Neuronal stem cell (in vitro differentiated cells): Measurements from ENCODE around the gene CCDC197.

Experiments used
- DNase-seq: peaks from one replicate; pipeline ENCODE4 v3.0.0-alpha.2; 2013; ENCODE audit warnings: low spot score
- H2AFZ ChIP-seq: one replicate; pipeline ENCODE4 v1.6.1; 2013; ENCODE audit warnings: mild to moderate bottlenecking, low read length, inconsistent platforms
- H2AK5ac ChIP-seq: 2 replicates; pipeline ENCODE4 v1.6.1; 2013; ENCODE audit warnings: low read depth, mild to moderate bottlenecking, inconsistent platforms, low read length, moderate library complexity, mixed read lengths
- H2BK120ac ChIP-seq: 2 replicates; pipeline ENCODE4 v1.6.1; 2013; ENCODE audit warnings: low read depth, mild to moderate bottlenecking, inconsistent platforms, low read length, moderate library complexity, mixed read lengths
- H2BK12ac ChIP-seq: one replicate; pipeline ENCODE4 v1.6.1; 2013; ENCODE audit warnings: low read length, inconsistent platforms
- H2BK15ac ChIP-seq: 2 replicates; pipeline ENCODE4 v1.6.1; 2013; ENCODE audit warnings: mild to moderate bottlenecking, low read length, inconsistent platforms, mixed read lengths
- H2BK5ac ChIP-seq: one replicate; pipeline ENCODE4 v1.6.1; 2013; ENCODE audit warnings: inconsistent platforms, mild to moderate bottlenecking, low read length, moderate library complexity
- H3K14ac ChIP-seq: one replicate; pipeline ENCODE4 v1.6.1; 2013; ENCODE audit warnings: low read length, inconsistent platforms
- H3K18ac ChIP-seq: 2 replicates; pipeline ENCODE4 v1.6.1; 2013; ENCODE audit warnings: low read length, inconsistent platforms
- H3K23ac ChIP-seq: 2 replicates; pipeline ENCODE4 v1.6.1; 2013; ENCODE audit warnings: low read depth, mild to moderate bottlenecking, mixed read lengths, low read length, inconsistent platforms; ENCODE audit not compliant: poor library complexity
- H3K27ac ChIP-seq: replicated peaks from 3 replicates; pipeline ENCODE4 v1.5.1; 2013; ENCODE audit warnings: low read length, inconsistent platforms
- H3K27me3 ChIP-seq, 3 experiments: 2 replicates each; pipeline ENCODE4 v1.6.1; 2013; ENCODE audit warnings: low read length in 3 of 3, mild to moderate bottlenecking in 2 of 3, inconsistent platforms in 1 of 3, low read depth in 1 of 3, mixed read lengths in 1 of 3, moderate library complexity in 1 of 3; ENCODE audit not compliant: control insufficient read depth in 3 of 3, insufficient read depth in 3 of 3
- H3K36me3 ChIP-seq, 2 donors: replicated peaks in 1 of 2; 2 replicates each; pipeline ENCODE4 v1.6.1; 2013; ENCODE audit warnings: low read length in 2 of 2; ENCODE audit not compliant: control insufficient read depth in 2 of 2, insufficient read depth in 2 of 2
- H3K4ac ChIP-seq: 2 replicates; pipeline ENCODE4 v1.6.1; 2013; ENCODE audit warnings: inconsistent platforms, mild to moderate bottlenecking, low read length, moderate library complexity
- H3K4me1 ChIP-seq, 2 donors: 1 replicate in 1 of 2; 2 replicates in 1 of 2; pipeline ENCODE4 v1.6.1; 2013; ENCODE audit warnings: low read length in 2 of 2, low read depth in 1 of 2; ENCODE audit not compliant: control insufficient read depth in 2 of 2, insufficient read depth in 1 of 2
- H3K4me2 ChIP-seq: one replicate; pipeline ENCODE4 v1.6.1; 2013; ENCODE audit warnings: mild to moderate bottlenecking, low read length, inconsistent platforms; ENCODE audit not compliant: insufficient read depth, poor library complexity, severe bottlenecking
- H3K4me3 ChIP-seq, 2 donors: 2 replicates each; pipeline ENCODE4 v1.5.1; 2013; ENCODE audit warnings: low read length in 2 of 2, mild to moderate bottlenecking in 2 of 2, inconsistent platforms in 1 of 2, moderate library complexity in 1 of 2
- H3K79me1 ChIP-seq: one replicate; pipeline ENCODE4 v1.6.1; 2013; ENCODE audit warnings: low read depth, mild to moderate bottlenecking, inconsistent platforms, low read length, moderate library complexity
- H3K9ac ChIP-seq: one replicate; pipeline ENCODE4 v1.6.1; 2013; ENCODE audit warnings: mild to moderate bottlenecking, low read depth, low read length, inconsistent platforms; ENCODE audit not compliant: poor library complexity
- H3K9me3 ChIP-seq, 2 donors: replicated peaks in 1 of 2; 2 replicates each; pipeline versions ENCODE3 to v1.6.1; 2013; ENCODE audit warnings: low read length in 2 of 2, mild to moderate bottlenecking in 2 of 2, inconsistent platforms in 1 of 2, low read depth in 1 of 2, mixed read lengths in 1 of 2, moderate library complexity in 1 of 2; ENCODE audit not compliant: control insufficient read depth in 2 of 2, insufficient read depth in 1 of 2
- H4K8ac ChIP-seq: one replicate; pipeline ENCODE4 v1.6.1; 2013; ENCODE audit warnings: low read depth, mild to moderate bottlenecking, inconsistent platforms, low read length, moderate library complexity
- H4K91ac ChIP-seq: one replicate; pipeline ENCODE4 v1.6.1; 2013; ENCODE audit warnings: low read length, low read depth, mild to moderate bottlenecking, inconsistent platforms; ENCODE audit not compliant: poor library complexity
- WGBS, 2 donors: extraction: QIAGEN DNeasy Blood & Tissue Kit; methylation state at CpG; one replicate each; pipeline ENCODE4 v1.1.7; 2013; ENCODE audit warnings: missing lambda C conversion rate in 2 of 2, mixed read lengths in 1 of 2; ENCODE audit not compliant: insufficient read length in 2 of 2, insufficient replicate concordance in 1 of 2; ENCODE audit errors: extremely low coverage in 2 of 2; 5-methylcytosine and 5-hydroxymethylcytosine counted together

The CCDC197 gene

GRCh38 chr14:93951635-93952540 is 45.2 kb upstream of the CCDC197 start:
- Histone ChIP-seq H3K14ac (no peak overlapping the region), H3K4ac (no peak overlapping the region), H3K79me1 (no peaks in the 10 kb centered on the region), H3K9ac (no peak overlapping the region), H4K8ac (no peak overlapping the region), H4K91ac (no peak overlapping the region), H2BK5ac (no peak overlapping the region), H3K4me2 (no peak overlapping the region), H3K27me3 (peaks cover 0 to 16% (median 0%) of the 10 kb centered on the region in 3 experiments), H2AFZ (no peak overlapping the region), H2AK5ac (no peak overlapping the region), H3K4me3 (peak overlapping the region in 1 of 2 donors; percentile 30), H3K4me1 (peaks cover 2 to 8% of the 10 kb centered on the region in 2 donors), H3K9me3 (no peaks in the 10 kb centered on the region), H2BK12ac (no peak overlapping the region), H3K27ac (no peak overlapping the region), H2BK120ac (no peak overlapping the region), H2BK15ac (no peak overlapping the region), H3K23ac (no peak overlapping the region), H3K36me3 (no peaks in the 10 kb centered on the region), H3K18ac (no peak overlapping the region)
- WGBS, 2 donors: no CpG with 5 or more reads among the region's 7 CpGs
- DNase-seq: no peak

- DNase-seq: no peak
- Histone ChIP-seq H3K4me2 (no peak overlapping the region), H3K79me1 (no peaks in the 10 kb centered on the region), H3K36me3 (no peaks in the 10 kb centered on the region), H2BK120ac (no peak overlapping the region), H4K91ac (no peak overlapping the region), H3K27ac (no peak overlapping the region), H3K4ac (no peak overlapping the region), H3K9ac (no peak overlapping the region), H3K23ac (no peak overlapping the region), H2AK5ac (no peak overlapping the region), H2BK15ac (no peak overlapping the region), H3K9me3 (no peaks in the 10 kb centered on the region), H2BK12ac (no peak overlapping the region), H2BK5ac (no peak overlapping the region), H3K18ac (no peak overlapping the region), H3K14ac (peak overlapping the region; percentile 11), H3K4me1 (peaks cover 2 to 4% of the 10 kb centered on the region in 2 donors), H2AFZ (no peak overlapping the region), H3K27me3 (peaks cover 0 to 21% (median 0%) of the 10 kb centered on the region in 3 experiments), H3K4me3 (peak overlapping the region in 1 of 2 donors; percentile 41), H4K8ac (no peak overlapping the region)
- WGBS, 2 donors: no CpG with 5 or more reads among the region's 3 CpGs
Observed at GRCh38 chr14:93952829-93953228, 44.3 kb upstream of the CCDC197 start.

- Histone ChIP-seq H3K27me3 (peaks cover 0 to 19% (median 0%) of the 10 kb centered on the region in 3 experiments), H2AFZ (no peak overlapping the region), H3K36me3 (no peaks in the 10 kb centered on the region), H3K79me1 (no peaks in the 10 kb centered on the region), H2BK120ac (no peak overlapping the region), H3K4me1 (peaks cover 2 to 4% of the 10 kb centered on the region in 2 donors), H3K9ac (no peak overlapping the region), H3K4ac (no peak overlapping the region), H4K8ac (no peak overlapping the region), H3K23ac (no peak overlapping the region), H2BK15ac (no peak overlapping the region), H3K27ac (no peak overlapping the region), H3K4me3 (no peak overlapping the region), H2AK5ac (no peak overlapping the region), H3K4me2 (no peak overlapping the region), H2BK12ac (no peak overlapping the region), H3K14ac (no peak overlapping the region), H3K18ac (peak overlapping the region; percentile 3), H4K91ac (no peak overlapping the region), H2BK5ac (no peak overlapping the region), H3K9me3 (no peaks in the 10 kb centered on the region)
- WGBS, 2 donors: no CpG with 5 or more reads among the region's 14 CpGs
- DNase-seq: no peak
Observed at GRCh38 chr14:93953263-93953662, 43.8 kb upstream of the CCDC197 start.

GRCh38 chr14:93953739-93954515 is 43.2 kb upstream of the CCDC197 start:
- no peaks in the 10 kb centered on the region for H3K36me3 ChIP-seq
- H3K4me1 ChIP-seq: peaks cover 2 to 4% of the 10 kb centered on the region in 2 donors
- no peak overlapping the region for H3K27ac ChIP-seq
- H3K4me3 ChIP-seq: peak overlapping the region in 1 of 2 donors; percentile 2
- no peak overlapping the region for H4K8ac ChIP-seq
- no peak overlapping the region for H2BK120ac ChIP-seq
- H2BK12ac ChIP-seq: no peak overlapping the region
- H3K23ac ChIP-seq: no peak overlapping the region
- H3K27me3 ChIP-seq: peaks cover 0 to 17% (median 0%) of the 10 kb centered on the region in 3 experiments
- peak overlapping the region; percentile 90 for H3K18ac ChIP-seq
- no peaks in the 10 kb centered on the region for H3K9me3 ChIP-seq
- DNase-seq: no peak
- no peak overlapping the region for H3K4me2 ChIP-seq
- peak overlapping the region; percentile 61 for H3K14ac ChIP-seq
- H2BK5ac ChIP-seq: peak overlapping the region; percentile 7
- peak overlapping the region; percentile 67 for H2AK5ac ChIP-seq
- no peak overlapping the region for H3K9ac ChIP-seq
- H4K91ac ChIP-seq: no peak overlapping the region
- H2BK15ac ChIP-seq: peak overlapping the region; percentile 33
- no peak overlapping the region for H2AFZ ChIP-seq
- H3K79me1 ChIP-seq: no peaks in the 10 kb centered on the region
- H3K4ac ChIP-seq: no peak overlapping the region
- no CpG with 5 or more reads among the region's 18 CpGs for WGBS, 2 donors
